Epithelial cell of esophagus (primary cell): Measurements from ENCODE around the gene SPTBN5.
A peak's percentile ranks its signal among the peaks of the same experiment; 100 is the strongest.

Source experiments
- DNase-seq: peaks from one replicate; pipeline ENCODE4 v3.0.0; 2010; ENCODE audit warnings: low read depth
- H3K4me3 ChIP-seq: 2 replicates; pipeline ENCODE4 v1.5.1; 2011; ENCODE audit warnings: mild to moderate bottlenecking, low read length, control low read depth
- TF ChIP-seq, protein P1 (sequence below): IDR thresholded peaks from 2 replicates; pipeline ENCODE4 v1.5.1; 2011; ENCODE audit warnings: low read depth, mild to moderate bottlenecking, low read length, control low read depth, inconsistent platforms; ENCODE audit not compliant: insufficient read depth; ENCODE audit errors: missing control alignments

Gene SPTBN5

DNA sequence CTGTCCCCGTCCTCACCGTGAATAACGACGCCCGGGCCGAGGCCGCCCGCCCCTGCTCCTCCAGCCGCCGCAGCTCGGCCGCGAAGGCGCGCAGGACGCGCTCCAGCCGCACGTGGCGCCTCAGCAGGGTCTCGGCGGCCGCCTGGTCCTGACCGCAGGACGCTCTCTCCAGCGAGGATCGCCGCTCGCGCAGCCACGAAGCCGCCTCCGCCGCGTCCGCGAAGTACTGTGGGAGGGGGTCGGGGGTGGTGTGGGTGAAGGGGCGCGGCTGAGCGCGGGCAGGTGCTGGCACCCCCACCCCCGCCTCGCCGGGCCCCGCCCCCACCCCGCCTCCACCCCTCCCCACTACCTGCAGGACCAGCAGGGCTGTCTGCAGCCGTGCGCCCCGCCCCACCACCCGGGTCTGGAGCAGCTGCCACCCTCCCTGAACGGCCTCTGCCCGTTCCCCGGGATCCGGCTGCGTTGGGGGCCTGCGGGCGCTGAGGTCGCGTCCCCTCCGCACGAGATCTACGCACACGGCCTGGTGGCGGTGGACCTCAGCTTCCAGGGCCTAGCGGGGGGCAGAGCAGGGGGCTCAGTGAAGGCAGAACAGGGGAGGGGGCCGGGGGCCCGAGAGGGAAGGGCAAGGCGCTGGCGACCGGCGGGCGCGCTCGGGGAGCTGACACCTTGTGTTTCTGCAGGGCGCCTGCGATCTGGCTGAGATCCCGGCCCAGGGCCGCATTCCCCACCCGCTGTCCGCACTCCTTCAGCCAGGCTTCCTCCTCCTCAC lies 11.7 kb downstream of the SPTBN5 start:
- TF ChIP-seq, protein P1, sequence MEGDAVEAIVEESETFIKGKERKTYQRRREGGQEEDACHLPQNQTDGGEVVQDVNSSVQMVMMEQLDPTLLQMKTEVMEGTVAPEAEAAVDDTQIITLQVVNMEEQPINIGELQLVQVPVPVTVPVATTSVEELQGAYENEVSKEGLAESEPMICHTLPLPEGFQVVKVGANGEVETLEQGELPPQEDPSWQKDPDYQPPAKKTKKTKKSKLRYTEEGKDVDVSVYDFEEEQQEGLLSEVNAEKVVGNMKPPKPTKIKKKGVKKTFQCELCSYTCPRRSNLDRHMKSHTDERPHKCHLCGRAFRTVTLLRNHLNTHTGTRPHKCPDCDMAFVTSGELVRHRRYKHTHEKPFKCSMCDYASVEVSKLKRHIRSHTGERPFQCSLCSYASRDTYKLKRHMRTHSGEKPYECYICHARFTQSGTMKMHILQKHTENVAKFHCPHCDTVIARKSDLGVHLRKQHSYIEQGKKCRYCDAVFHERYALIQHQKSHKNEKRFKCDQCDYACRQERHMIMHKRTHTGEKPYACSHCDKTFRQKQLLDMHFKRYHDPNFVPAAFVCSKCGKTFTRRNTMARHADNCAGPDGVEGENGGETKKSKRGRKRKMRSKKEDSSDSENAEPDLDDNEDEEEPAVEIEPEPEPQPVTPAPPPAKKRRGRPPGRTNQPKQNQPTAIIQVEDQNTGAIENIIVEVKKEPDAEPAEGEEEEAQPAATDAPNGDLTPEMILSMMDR = no peak
- no peak for DNase-seq
- peak overlapping the region; percentile 15 for H3K4me3 ChIP-seq

DNA sequence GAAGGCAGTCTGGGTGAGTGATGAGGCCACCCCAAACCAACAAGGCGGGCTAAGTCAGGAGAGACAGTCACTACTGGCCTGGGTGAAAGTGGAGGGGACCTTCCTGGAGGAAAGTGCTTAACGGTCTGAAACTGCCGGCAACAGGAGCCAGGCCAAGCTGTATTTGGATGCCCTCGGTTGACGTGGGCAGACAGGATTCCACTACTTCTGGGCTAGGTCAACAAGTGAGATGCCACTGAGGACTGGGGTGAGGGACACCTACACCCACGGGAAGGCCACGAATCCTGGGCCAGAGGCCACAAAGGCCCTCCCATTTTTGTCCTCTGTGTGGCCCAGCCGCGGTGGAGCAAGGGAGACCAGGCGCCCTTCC lies 12.3 kb downstream of the SPTBN5 start:
- TF ChIP-seq, protein P1 = no peak
- no peak for DNase-seq
- no peak overlapping the region for H3K4me3 ChIP-seq

DNA sequence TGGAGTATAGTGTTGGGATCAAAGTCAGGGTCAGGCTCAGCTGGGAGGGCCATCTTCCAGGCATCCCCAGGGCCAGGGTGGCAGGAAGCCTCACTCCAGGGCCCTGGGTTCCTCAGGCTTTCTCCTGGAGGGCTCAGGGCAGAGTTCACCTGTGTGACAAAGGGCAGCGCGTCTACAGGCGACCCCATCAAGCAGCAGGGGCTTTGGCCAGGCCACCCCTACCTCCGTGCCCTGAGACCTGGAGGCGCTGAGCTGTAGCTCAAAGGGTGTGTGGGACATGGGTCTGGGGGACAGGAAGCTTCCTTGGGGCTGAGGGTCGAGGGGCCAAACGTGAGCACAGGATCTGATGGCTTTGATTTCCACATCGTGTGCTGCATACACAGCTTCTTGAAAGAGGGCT lies 12.8 kb downstream of the SPTBN5 start:
- TF ChIP-seq, protein P1 = no peak
- no peak overlapping the region for H3K4me3 ChIP-seq

DNA sequence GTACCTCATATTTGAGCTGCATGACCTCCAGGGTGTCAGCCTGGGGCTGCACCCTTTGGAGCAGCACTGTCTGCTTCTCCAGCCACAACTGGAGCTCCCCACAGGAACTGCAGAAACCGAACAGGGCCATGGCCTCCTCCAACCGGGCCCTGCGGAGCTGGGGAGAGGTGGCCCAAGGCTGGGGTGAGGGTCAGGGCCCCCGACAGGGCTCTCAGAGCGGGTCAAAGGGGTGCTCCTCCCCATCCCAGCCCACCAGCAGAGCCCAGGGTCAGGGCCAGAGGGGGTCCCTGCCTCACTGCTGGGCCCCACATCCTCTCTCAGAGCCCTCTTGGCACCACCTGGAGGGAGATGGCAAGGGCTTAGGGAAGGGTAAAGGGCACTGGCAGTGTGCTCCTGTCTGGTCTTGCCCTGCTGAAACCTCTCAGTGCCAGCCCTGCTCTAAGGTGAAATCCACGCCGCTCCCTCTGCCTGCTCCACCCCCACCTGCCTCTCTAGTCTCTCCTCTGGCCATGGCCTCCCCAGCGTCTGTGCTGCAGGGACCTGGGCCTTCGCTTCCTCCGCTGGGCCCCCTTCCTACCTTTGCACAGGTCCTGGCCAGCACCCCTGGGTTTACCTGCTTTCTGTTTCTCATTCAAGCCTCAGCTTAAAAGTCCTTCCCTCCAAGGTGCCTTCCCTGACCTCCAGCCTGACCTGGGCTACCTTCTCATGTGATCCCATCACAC lies 13.5 kb downstream of the SPTBN5 start:
- no peak for DNase-seq
- TF ChIP-seq, protein P1 = no peak
- H3K4me3 ChIP-seq = no peak overlapping the region

More for the DNA sequence above, 12.8 kb downstream of the SPTBN5 start:
- no peak for DNase-seq

DNA sequence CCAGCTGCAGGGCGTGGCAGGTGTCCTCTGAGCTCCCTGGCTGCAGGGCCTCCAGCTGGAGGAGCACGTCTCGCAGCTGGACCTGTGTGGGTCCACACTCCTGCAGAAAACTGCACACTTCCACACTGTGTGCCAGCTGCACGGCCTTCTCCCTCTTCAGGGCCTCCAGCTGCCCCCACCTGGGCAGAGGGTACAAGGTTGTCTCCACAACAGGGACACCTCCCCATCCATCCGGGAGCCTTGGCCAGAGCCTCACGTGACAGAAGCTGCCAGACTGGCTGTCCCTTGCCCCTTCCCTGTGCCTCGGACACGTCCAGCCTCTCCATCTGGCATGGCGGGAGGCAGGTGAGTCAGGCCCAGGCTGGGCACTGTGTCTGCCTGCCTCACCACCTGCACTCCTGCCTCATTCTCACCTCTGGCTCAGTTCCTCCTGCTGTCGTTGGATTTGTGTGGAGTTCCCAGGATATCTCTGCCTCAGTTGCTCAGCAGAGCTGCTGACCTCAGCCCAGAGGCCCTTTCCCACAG lies 14.5 kb downstream of the SPTBN5 start:
- TF ChIP-seq, protein P1 = no peak
- no peak overlapping the region for H3K4me3 ChIP-seq
- peak; percentile 29 for DNase-seq

DNA sequence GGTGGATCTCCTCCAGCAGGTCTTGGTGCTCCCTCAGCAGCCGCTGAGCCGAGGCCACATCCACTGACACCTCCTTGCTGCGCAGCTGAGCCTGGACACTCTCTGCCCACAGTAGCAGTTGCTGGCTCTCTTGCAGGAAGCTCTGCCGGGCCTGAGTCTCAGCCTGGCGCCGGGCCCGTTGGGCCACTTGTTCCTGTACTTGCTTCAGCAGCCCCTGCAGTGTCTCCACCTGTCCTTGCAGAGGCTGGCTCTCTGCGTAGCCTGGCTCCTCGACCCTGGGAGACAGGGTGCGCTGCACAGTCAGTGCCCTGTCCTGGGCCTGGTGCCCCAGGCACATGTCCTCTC lies 15.5 kb downstream of the SPTBN5 start:
- no peak overlapping the region for H3K4me3 ChIP-seq
- DNase-seq = no peak
- TF ChIP-seq, protein P1 = no peak
